ENCODE measurements around the gene RSRC1. TPM values are rescaled to one million over a fixed set of nuclear protein-coding genes. Genes with fewer than 3 reads are reported as not detected.

Gene RSRC1
- total and polyA plus RNA-seq, 2 experiments from 2014 or later: 22.6 to 34.1 TPM

GRCh38 chr3:158165141-158165655, 55.3 kb downstream of the RSRC1 start:
- H3K4me1 ChIP-seq (ENCODE audit: insufficient read depth): no peaks in the 10 kb centered on the region
- no peak overlapping the region for H2AFZ ChIP-seq
- H4K20me1 ChIP-seq (ENCODE audit: insufficient read depth, poor library complexity, severe bottlenecking): no peaks in the 10 kb centered on the region
- H3K27me3 ChIP-seq: no peaks in the 10 kb centered on the region
- H3K4me2 ChIP-seq: no peak overlapping the region
- WGBS (ENCODE audit: low lambda C conversion rate, missing lambda C conversion rate): 86% methylated on average over 5 of the region's 5 CpGs
- no peaks in the 10 kb centered on the region for H3K79me2 ChIP-seq
- H3K9me3 ChIP-seq (ENCODE audit: low read depth): no peaks in the 10 kb centered on the region
- no peaks in the 10 kb centered on the region for H3K36me3 ChIP-seq (replicated peaks; ENCODE audit: insufficient read depth, low read depth)
- TF ChIP-seq EZH2 (IDR thresholded peaks at IDR 0.05; ENCODE audit: borderline replicate concordance): no peak
- TF ChIP-seq CTCF (IDR thresholded peaks at IDR 0.05; ENCODE audit: poor library complexity): no peak
- no peak for TF ChIP-seq EZH2phosphoT487 (IDR thresholded peaks at IDR 0.05; ENCODE audit: low read depth, severe bottlenecking, unreplicated experiment)
- no peaks in the 10 kb centered on the region for H3K9me2 ChIP-seq (replicated peaks; ENCODE audit: insufficient read depth)
- H3K27ac ChIP-seq: no peak overlapping the region
- no peak overlapping the region for H3K4me3 ChIP-seq
- no peak for DNase-seq (ENCODE audit: low spot score)

GRCh38 chr3:158165730-158166129, 55.8 kb downstream of the RSRC1 start:
- no peak overlapping the region for H3K4me3 ChIP-seq
- no peak for TF ChIP-seq EZH2phosphoT487 (IDR thresholded peaks at IDR 0.05; ENCODE audit: low read depth, severe bottlenecking, unreplicated experiment)
- no peak for TF ChIP-seq EZH2 (IDR thresholded peaks at IDR 0.05; ENCODE audit: borderline replicate concordance)
- TF ChIP-seq CTCF (IDR thresholded peaks at IDR 0.05; ENCODE audit: poor library complexity): no peak
- H3K4me2 ChIP-seq: no peak overlapping the region
- H3K79me2 ChIP-seq: no peaks in the 10 kb centered on the region
- H3K9me3 ChIP-seq (ENCODE audit: low read depth): no peaks in the 10 kb centered on the region
- no peak for DNase-seq (ENCODE audit: low spot score)
- no peaks in the 10 kb centered on the region for H3K36me3 ChIP-seq (replicated peaks; ENCODE audit: insufficient read depth, low read depth)
- no peaks in the 10 kb centered on the region for H3K9me2 ChIP-seq (replicated peaks; ENCODE audit: insufficient read depth)
- no peak overlapping the region for H2AFZ ChIP-seq
- no peaks in the 10 kb centered on the region for H4K20me1 ChIP-seq (ENCODE audit: insufficient read depth, poor library complexity, severe bottlenecking)
- H3K27me3 ChIP-seq: no peaks in the 10 kb centered on the region
- no peaks in the 10 kb centered on the region for H3K4me1 ChIP-seq (ENCODE audit: insufficient read depth)
- H3K27ac ChIP-seq: no peak overlapping the region

GRCh38 chr3:158166223-158166622, 56.3 kb downstream of the RSRC1 start:
- Histone ChIP-seq H3K79me2 (no peaks in the 10 kb centered on the region), H2AFZ (no peak overlapping the region), H3K36me3 (replicated peaks; ENCODE audit: insufficient read depth, low read depth) (no peaks in the 10 kb centered on the region), H3K27me3 (no peaks in the 10 kb centered on the region), H4K20me1 (ENCODE audit: insufficient read depth, poor library complexity, severe bottlenecking) (no peaks in the 10 kb centered on the region), H3K4me1 (ENCODE audit: insufficient read depth) (no peaks in the 10 kb centered on the region), H3K9me2 (replicated peaks; ENCODE audit: insufficient read depth) (no peaks in the 10 kb centered on the region), H3K4me2 (no peak overlapping the region), H3K27ac (no peak overlapping the region), H3K9me3 (ENCODE audit: low read depth) (no peaks in the 10 kb centered on the region), H3K4me3 (no peak overlapping the region)
- WGBS (ENCODE audit: low lambda C conversion rate, missing lambda C conversion rate): 69% methylated on average over 2 of the region's 2 CpGs
- no peak for TF ChIP-seq CTCF (IDR thresholded peaks at IDR 0.05; ENCODE audit: poor library complexity)
- DNase-seq (ENCODE audit: low spot score): no peak

Data from hepatocyte (in vitro differentiated cells).